Measurements from ENCODE around the gene CEP112. TPM values are rescaled to one million over a fixed set of nuclear protein-coding genes. Genes with fewer than 3 reads are reported as not detected.

The CEP112 gene
- total and polyA plus RNA-seq, 2 of the 13 experiments (the other 11 are each of a cell fraction or from before 2014, with no cell fraction given) = 1.2 to 3.4 TPM

DNA sequence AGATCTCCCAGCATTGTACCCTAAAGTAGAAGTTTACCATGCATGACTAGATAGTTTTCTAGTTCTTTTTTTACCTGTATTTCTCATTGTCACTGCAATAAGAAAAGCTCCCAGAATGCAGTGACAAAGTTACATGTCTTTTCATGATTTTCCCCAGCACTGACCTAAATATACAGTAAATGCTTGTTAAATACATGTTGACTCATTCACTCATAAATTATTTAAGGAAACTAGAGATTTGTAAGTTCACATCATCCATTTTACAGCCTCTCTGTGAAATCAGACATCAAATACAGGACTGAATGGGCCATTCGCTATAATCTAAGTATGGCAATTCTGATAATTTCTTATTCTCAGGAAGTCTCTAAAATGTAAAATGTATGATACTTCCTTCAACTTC is 371.6 kb downstream of the CEP112 start:
- no TSS peak for BruUV-seq (replicated peaks)
- ChIA-PET CTCF (ENCODE audit: low intra/inter-chr PET ratio, low total read pairs) (no interaction called here), POLR2A (no interaction called here)
- ATAC-seq (no peak), FAIRE-seq (no peak), DNase-seq (ENCODE audit: low spot score) (no peak)
- no peaks in the 10 kb centered on the region for H3K9me3 ChIP-seq (ENCODE audit: low read length)
- no peak for TF ChIP-seq ZNF33B (CRISPR knock-in tag; IDR thresholded peaks at IDR 0.05)
- in situ Hi-C loops (cut with HindIII; ENCODE audit: extremely low pct_ligation_motif_present, low pct_unique_long_range_greater_than_20kb) (no loop called here), intact Hi-C loops (cut with micrococcal nuclease; ENCODE audit: unreplicated experiment) (no loop called here)
- 97% methylated on average over 1 of the region's 1 CpG for WGBS (ENCODE audit: low lambda C conversion rate)
- H3K27me3 ChIP-seq (ENCODE audit: control insufficient read depth in 1 of 2, insufficient read depth in 2 of 2, low read length in 2 of 2) = no peaks in the 10 kb centered on the region; a peak in 1 of 5 replicates
- no peak overlapping the region for H3K4me3 ChIP-seq (replicated peaks in 1 of 3; ENCODE audit: insufficient read depth in 1 of 3, low read depth in 2 of 3, low read length in 3 of 3)
- H2AFZ ChIP-seq (ENCODE audit: low read length) = no peak overlapping the region
- no peak overlapping the region for H3K27ac ChIP-seq (ENCODE audit: extremely low read length, insufficient read depth, low read length)
- no peaks in the 10 kb centered on the region for H3K79me2 ChIP-seq (ENCODE audit: insufficient read depth, low read length)
- no peaks in the 10 kb centered on the region for H3K4me1 ChIP-seq (ENCODE audit: insufficient read depth, low read length)
- H3K36me3 ChIP-seq (replicated peaks in 1 of 2; ENCODE audit: control insufficient read depth in 1 of 2, insufficient read depth in 2 of 2, low read length in 2 of 2) = no peaks in the 10 kb centered on the region
- no peaks in the 10 kb centered on the region for H4K20me1 ChIP-seq (ENCODE audit: insufficient read depth, low read length)
- H3K9ac ChIP-seq (ENCODE audit: insufficient read depth, low read depth, low read length) = no peak overlapping the region
- H3K4me2 ChIP-seq (ENCODE audit: low read depth, low read length) = no peak overlapping the region

GRCh38 chr17:65819810-65820209 is 372.1 kb downstream of the CEP112 start:
- H3K4me3 ChIP-seq (replicated peaks in 1 of 3; ENCODE audit: insufficient read depth in 1 of 3, low read depth in 2 of 3, low read length in 3 of 3) = no peak overlapping the region
- no peaks in the 10 kb centered on the region for H3K79me2 ChIP-seq (ENCODE audit: insufficient read depth, low read length)
- DNase-seq (ENCODE audit: low spot score) = no peak
- BruUV-seq (replicated peaks) = no TSS peak
- H3K27ac ChIP-seq (ENCODE audit: extremely low read length, insufficient read depth, low read length) = no peak overlapping the region
- no peaks in the 10 kb centered on the region for H3K9me3 ChIP-seq (ENCODE audit: low read length)
- H3K4me2 ChIP-seq (ENCODE audit: low read depth, low read length) = no peak overlapping the region
- in situ Hi-C loops (cut with HindIII; ENCODE audit: extremely low pct_ligation_motif_present, low pct_unique_long_range_greater_than_20kb) (no loop called here), intact Hi-C loops (cut with micrococcal nuclease; ENCODE audit: unreplicated experiment) (no loop called here)
- no peaks in the 10 kb centered on the region for H3K4me1 ChIP-seq (ENCODE audit: insufficient read depth, low read length)
- no peak for FAIRE-seq
- no peak overlapping the region for H3K9ac ChIP-seq (ENCODE audit: insufficient read depth, low read depth, low read length)
- H2AFZ ChIP-seq (ENCODE audit: low read length) = no peak overlapping the region
- H4K20me1 ChIP-seq (ENCODE audit: insufficient read depth, low read length) = no peaks in the 10 kb centered on the region
- ATAC-seq = no peak
- ChIA-PET CTCF (ENCODE audit: low intra/inter-chr PET ratio, low total read pairs) (no interaction called here), POLR2A (no interaction called here)
- no peaks in the 10 kb centered on the region; a peak in 1 of 5 replicates for H3K27me3 ChIP-seq (ENCODE audit: control insufficient read depth in 1 of 2, insufficient read depth in 2 of 2, low read length in 2 of 2)
- no peaks in the 10 kb centered on the region for H3K36me3 ChIP-seq (replicated peaks in 1 of 2; ENCODE audit: control insufficient read depth in 1 of 2, insufficient read depth in 2 of 2, low read length in 2 of 2)
- TF ChIP-seq GTF3A (CRISPR knock-in tag; conservative IDR thresholded peaks at IDR 0.05) = no peak
- no peak for TF ChIP-seq THAP11 (CRISPR knock-in tag; IDR thresholded peaks at IDR 0.05)
- no peak for TF ChIP-seq ZFAT (CRISPR knock-in tag; conservative IDR thresholded peaks at IDR 0.05)
- no peak for TF ChIP-seq ZZZ3 (CRISPR knock-in tag; IDR thresholded peaks at IDR 0.05; ENCODE audit: borderline replicate concordance)
- no peak for TF ChIP-seq PATZ1 (CRISPR knock-in tag; IDR thresholded peaks at IDR 0.05)
- TF ChIP-seq NCOA2 (CRISPR knock-in tag; IDR thresholded peaks at IDR 0.05) = no peak
- TF ChIP-seq ZNF615 (CRISPR knock-in tag; IDR thresholded peaks at IDR 0.05; ENCODE audit: borderline replicate concordance) = no peak
- TF ChIP-seq ZNF256 (CRISPR knock-in tag; conservative IDR thresholded peaks at IDR 0.05) = no peak
- no peak for TF ChIP-seq ZNF549 (CRISPR knock-in tag; IDR thresholded peaks at IDR 0.05)
- no peak for TF ChIP-seq ZNF761 (CRISPR knock-in tag; conservative IDR thresholded peaks at IDR 0.05)
- TF ChIP-seq MXD4 (CRISPR knock-in tag; IDR thresholded peaks at IDR 0.05) = no peak
- no peak for TF ChIP-seq ZNF160 (CRISPR knock-in tag; IDR thresholded peaks at IDR 0.05)
- no peak for TF ChIP-seq ARNT (IDR thresholded peaks at IDR 0.05)
- TF ChIP-seq HOXA9 (CRISPR knock-in tag; IDR thresholded peaks at IDR 0.05; ENCODE audit: borderline replicate concordance) = no peak
- TF ChIP-seq EHMT2 (IDR thresholded peaks at IDR 0.05; ENCODE audit: borderline replicate concordance, low read depth, low read length) = no peak
- no peak for TF ChIP-seq PTBP1 (IDR thresholded peaks at IDR 0.05; ENCODE audit: low read depth, low read length, poor library complexity, severe bottlenecking)
- WGBS (ENCODE audit: low lambda C conversion rate) = 23% methylated on average over 3 of the region's 3 CpGs

Measured in HepG2 (cell line).